Measurements from ENCODE around the gene ATRX.

The ATRX gene

DNA sequence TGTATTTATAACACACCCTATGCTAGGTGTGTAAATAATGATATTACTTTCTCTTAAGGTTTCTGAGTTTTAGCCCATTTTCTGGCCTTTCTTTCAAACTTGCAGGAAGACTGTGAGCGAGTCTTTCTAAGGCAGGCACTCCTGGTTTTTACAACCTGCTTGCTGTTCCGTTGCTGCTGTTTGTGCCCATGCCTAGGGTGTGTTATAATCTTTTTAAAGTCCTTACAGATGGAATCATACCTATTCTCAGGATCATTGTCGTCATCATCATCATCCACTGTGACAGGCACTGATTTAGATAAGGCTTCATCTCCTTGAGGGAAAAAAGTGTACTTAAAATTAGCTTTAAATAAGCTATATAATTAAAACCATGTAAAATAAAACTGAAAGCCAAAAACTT is 110.0 kb downstream of the ATRX start:
- no peak for DNase-seq (ENCODE audit: low spot score)
- H3K27ac ChIP-seq, result no peak overlapping the region
- ChIA-PET CTCF (no interaction called here), POLR2A (ENCODE audit: low non-redundant PET) (no interaction called here)
- TF ChIP-seq, protein P1, sequence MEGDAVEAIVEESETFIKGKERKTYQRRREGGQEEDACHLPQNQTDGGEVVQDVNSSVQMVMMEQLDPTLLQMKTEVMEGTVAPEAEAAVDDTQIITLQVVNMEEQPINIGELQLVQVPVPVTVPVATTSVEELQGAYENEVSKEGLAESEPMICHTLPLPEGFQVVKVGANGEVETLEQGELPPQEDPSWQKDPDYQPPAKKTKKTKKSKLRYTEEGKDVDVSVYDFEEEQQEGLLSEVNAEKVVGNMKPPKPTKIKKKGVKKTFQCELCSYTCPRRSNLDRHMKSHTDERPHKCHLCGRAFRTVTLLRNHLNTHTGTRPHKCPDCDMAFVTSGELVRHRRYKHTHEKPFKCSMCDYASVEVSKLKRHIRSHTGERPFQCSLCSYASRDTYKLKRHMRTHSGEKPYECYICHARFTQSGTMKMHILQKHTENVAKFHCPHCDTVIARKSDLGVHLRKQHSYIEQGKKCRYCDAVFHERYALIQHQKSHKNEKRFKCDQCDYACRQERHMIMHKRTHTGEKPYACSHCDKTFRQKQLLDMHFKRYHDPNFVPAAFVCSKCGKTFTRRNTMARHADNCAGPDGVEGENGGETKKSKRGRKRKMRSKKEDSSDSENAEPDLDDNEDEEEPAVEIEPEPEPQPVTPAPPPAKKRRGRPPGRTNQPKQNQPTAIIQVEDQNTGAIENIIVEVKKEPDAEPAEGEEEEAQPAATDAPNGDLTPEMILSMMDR (conservative IDR thresholded peaks at IDR 0.05; ENCODE audit: low read depth), result no peak

DNA sequence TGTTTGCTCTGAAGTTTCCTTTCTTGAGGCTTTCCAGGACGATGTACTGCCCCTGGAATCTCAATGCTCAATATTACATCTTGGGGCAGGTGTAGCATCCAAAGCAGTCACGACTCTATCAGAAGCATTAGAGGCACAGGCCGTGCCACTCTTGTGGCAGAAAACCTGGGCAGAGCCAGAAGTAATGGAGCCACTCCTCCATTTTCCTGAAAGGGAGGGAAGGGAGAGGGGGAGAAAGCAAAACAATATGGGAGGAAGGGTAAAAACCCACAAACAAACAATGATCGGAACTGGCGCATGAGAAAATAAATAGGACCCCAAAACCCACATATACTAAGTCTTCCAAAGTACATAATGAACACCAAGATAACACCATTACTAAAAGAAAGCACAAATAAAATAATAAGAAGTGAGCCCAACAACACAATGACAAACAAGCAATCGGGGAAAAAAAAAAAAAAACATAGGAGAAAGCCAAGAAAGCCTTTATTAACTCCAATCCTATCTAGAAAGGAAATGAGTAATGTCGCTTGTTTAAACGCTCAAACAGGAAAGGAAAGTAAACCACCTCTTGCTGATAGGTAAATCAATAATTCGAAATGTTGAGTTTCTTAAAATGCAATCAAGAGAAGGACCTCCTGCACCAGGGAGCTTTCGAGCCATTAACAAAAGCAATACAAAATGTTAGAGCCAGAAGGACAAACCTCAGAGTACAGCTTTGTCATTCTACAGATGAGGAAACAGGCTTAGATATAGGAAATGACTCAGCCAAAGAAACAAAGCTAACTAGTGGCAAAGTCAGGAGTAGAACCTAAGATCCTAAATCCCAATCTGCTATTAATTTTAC is 117.4 kb downstream of the ATRX start:
- DNase-seq (ENCODE audit: low spot score), result peak; percentile 2
- H3K27ac ChIP-seq, result no peak overlapping the region; the same call in 1 of the 2 replicates
- POLR2A ChIA-PET (ENCODE audit: low non-redundant PET), result no interaction called here
- TF ChIP-seq, protein P1 (conservative IDR thresholded peaks at IDR 0.05; ENCODE audit: low read depth), result no peak
- CTCF ChIA-PET, result interaction anchor here (0.6 to 0.7 kb wide), 2 partner anchors 110 to 271 kb away, joined by 3 to 4 read pairs; no protein-coding TSS in a partner anchor

DNA sequence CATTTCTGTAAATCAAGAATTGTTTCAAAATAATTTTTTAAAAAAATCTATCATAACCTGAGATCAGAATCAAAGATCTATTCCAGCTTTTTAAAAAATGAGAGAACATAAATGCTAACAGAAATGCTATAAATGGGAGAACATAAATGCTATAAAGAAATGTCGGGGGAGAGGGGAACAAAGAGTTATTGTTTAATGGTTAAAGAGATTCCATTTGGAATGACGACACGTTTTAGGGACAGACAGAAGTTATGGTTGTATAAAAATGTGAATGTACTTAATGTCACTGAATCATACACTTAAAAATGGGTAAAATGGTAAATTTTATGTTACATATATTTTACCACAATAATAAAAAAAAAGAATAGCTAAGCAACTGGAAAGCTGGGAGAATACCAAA is 127.1 kb downstream of the ATRX start:
- TF ChIP-seq, protein P1 (conservative IDR thresholded peaks at IDR 0.05; ENCODE audit: low read depth), result no peak
- H3K27ac ChIP-seq, result no peak overlapping the region
- no peak for DNase-seq (ENCODE audit: low spot score)
- ChIA-PET POLR2A (ENCODE audit: low non-redundant PET) (no interaction called here), CTCF (no interaction called here)

DNA sequence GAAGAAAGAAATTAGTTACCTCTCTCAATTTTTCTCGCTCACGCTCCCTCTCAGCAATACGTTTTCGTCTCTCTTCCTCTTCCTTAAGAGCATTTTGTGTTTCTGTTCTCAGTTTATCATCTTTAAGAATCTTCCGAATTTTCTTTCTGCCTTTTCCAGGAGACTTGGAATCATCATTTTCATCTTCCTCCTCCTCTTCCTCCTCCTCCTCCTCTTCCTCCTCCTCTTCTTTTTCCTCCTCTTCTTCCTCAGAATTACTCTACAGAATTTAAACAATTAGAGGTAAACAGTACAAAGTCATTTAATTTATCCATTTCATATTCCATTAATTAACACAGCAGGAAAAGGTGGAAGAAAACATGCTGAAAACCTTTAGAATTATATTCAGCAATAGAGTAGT is 133.9 kb downstream of the ATRX start:
- ChIA-PET CTCF (no interaction called here), POLR2A (ENCODE audit: low non-redundant PET) (no interaction called here)
- H3K27ac ChIP-seq, result no peak overlapping the region
- TF ChIP-seq, protein P1 (conservative IDR thresholded peaks at IDR 0.05; ENCODE audit: low read depth), result no peak
- DNase-seq (ENCODE audit: low spot score), result no peak

DNA sequence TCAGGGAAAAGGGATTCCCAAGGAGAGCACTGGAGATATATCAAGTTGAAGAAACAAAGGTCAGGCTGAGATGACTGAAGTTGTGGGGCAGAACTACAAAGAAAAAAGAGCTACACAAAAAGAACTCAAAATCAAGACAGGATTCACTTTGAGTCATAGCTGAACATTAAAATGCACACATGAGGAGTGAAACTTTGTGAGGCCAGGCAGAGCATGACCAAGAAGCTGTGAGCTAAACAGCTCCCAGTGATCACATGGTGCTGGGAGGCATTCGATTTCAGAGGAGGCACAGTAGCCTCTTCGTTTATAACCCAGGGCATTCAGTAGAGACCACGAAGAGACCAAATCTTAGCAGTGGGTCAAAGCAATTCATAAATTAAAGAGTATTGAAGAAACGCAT is 145.3 kb downstream of the ATRX start:
- H3K27ac ChIP-seq, result no peak overlapping the region
- ChIA-PET POLR2A (ENCODE audit: low non-redundant PET) (no interaction called here), CTCF (no interaction called here)
- DNase-seq (ENCODE audit: low spot score), result no peak
- TF ChIP-seq, protein P1 (conservative IDR thresholded peaks at IDR 0.05; ENCODE audit: low read depth), result no peak

DNA sequence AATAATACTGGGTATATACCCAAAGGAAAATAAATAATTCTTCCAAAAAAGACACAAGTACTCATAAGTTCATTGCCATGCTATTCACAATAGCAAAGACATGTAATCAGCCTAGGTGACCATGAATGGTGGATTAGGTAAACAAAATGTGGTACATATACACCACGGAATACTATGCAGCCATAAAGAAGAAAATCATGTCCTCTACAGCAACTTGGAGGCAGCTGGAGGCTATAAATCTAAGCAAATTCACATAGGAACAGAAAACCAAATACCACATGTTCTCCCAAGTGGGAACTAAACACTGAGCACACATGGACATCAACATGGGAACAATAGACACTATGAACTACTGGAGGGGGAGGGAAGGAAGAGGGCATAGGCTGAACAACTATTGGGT is 146.2 kb downstream of the ATRX start:
- ChIA-PET CTCF (no interaction called here), POLR2A (ENCODE audit: low non-redundant PET) (no interaction called here)
- no peak overlapping the region for H3K27ac ChIP-seq
- TF ChIP-seq, protein P1 (conservative IDR thresholded peaks at IDR 0.05; ENCODE audit: low read depth), result no peak
- no peak for DNase-seq (ENCODE audit: low spot score)

Data from RWPE1 (cell line).